ENCODE measurements around the gene EPB41.
"Not testable (repeated sequence)": the region's sequence is repeated elsewhere in the genome, so short reads cannot be mapped to it uniquely, and the experiment has no call there.

The EPB41 gene

GRCh38 chr1:29144178-29144577, 229.8 kb downstream of the EPB41 start:
- no peak for DNase-seq

- DNase-seq = no peak
Observed at GRCh38 chr1:29145739-29146437, 231.5 kb downstream of the EPB41 start.

- DNase-seq = no peak
Observed at GRCh38 chr1:29148656-29149491, 234.5 kb downstream of the EPB41 start.

- not testable (repeated sequence) for DNase-seq
Observed at GRCh38 chr1:29150346-29150745, 236.0 kb downstream of the EPB41 start.

GRCh38 chr1:29152046-29152805, 237.9 kb downstream of the EPB41 start:
- DNase-seq = no peak

- no peak for DNase-seq
Observed at GRCh38 chr1:29156543-29157268, 242.3 kb downstream of the EPB41 start.

GRCh38 chr1:29157269-29157601, 242.9 kb downstream of the EPB41 start:
- no peak for DNase-seq

GRCh38 chr1:29159773-29160172, 245.4 kb downstream of the EPB41 start:
- no peak for DNase-seq

GRCh38 chr1:29162025-29162424, 247.7 kb downstream of the EPB41 start:
- no peak for DNase-seq

GRCh38 chr1:29162476-29163138, 248.2 kb downstream of the EPB41 start:
- DNase-seq = no peak

GRCh38 chr1:29164588-29164987, 250.2 kb downstream of the EPB41 start:
- no peak for DNase-seq

- DNase-seq = no peak
Observed at GRCh38 chr1:29166291-29166878, 252.0 kb downstream of the EPB41 start.

GRCh38 chr1:29167904-29168303, 253.5 kb downstream of the EPB41 start:
- DNase-seq = no peak
